ENCODE data around the gene IGFALS. TPM values are rescaled to one million over a fixed set of nuclear protein-coding genes. Genes with fewer than 3 reads are reported as not detected.

IGFALS gene
- total RNA-seq, 1 experiment from 2014 or later = not detected

- H3K4me3 Mint-ChIP-seq (ENCODE audit: low read depth, unreplicated experiment) = no peak overlapping the region
- no peak for TF ChIP-seq CTCF (IDR thresholded peaks at IDR 0.05; ENCODE audit: unreplicated experiment)
- no peaks in the 10 kb centered on the region for H3K9me3 Mint-ChIP-seq (ENCODE audit: low read depth, unreplicated experiment)
- H3K27me3 Mint-ChIP-seq (ENCODE audit: unreplicated experiment) = no peaks in the 10 kb centered on the region
- CTCF ChIA-PET = no interaction called here
- peaks cover 28% of the 10 kb centered on the region for H3K36me3 Mint-ChIP-seq (ENCODE audit: insufficient read depth, unreplicated experiment)
- DNase-seq = no peak
- intact Hi-C loops (cut with micrococcal nuclease; ENCODE audit: unreplicated experiment) = no loop called here
- no peaks in the 10 kb centered on the region for H3K4me1 Mint-ChIP-seq (ENCODE audit: low read depth, unreplicated experiment)
- BruUV-seq (replicated peaks) = no TSS peak
- no peak overlapping the region for H3K27ac Mint-ChIP-seq (ENCODE audit: unreplicated experiment)
Measured at GRCh38 chr16:1831186-1832075, 37.9 kb upstream of the IGFALS start.

GRCh38 chr16:1830213-1830612, 36.7 kb upstream of the IGFALS start:
- Mint-ChIP-seq H3K27me3 (ENCODE audit: unreplicated experiment) (no peaks in the 10 kb centered on the region), H3K9me3 (ENCODE audit: low read depth, unreplicated experiment) (no peaks in the 10 kb centered on the region), H3K4me3 (ENCODE audit: low read depth, unreplicated experiment) (no peak overlapping the region), H3K27ac (ENCODE audit: unreplicated experiment) (no peak overlapping the region), H3K36me3 (ENCODE audit: insufficient read depth, unreplicated experiment) (peaks cover 34% of the 10 kb centered on the region), H3K4me1 (ENCODE audit: low read depth, unreplicated experiment) (no peaks in the 10 kb centered on the region)
- intact Hi-C loops (cut with micrococcal nuclease; ENCODE audit: unreplicated experiment) = no loop called here
- no peak for TF ChIP-seq CTCF (IDR thresholded peaks at IDR 0.05; ENCODE audit: unreplicated experiment)
- no TSS peak for BruUV-seq (replicated peaks)
- CTCF ChIA-PET = no interaction called here
- no peak for DNase-seq

- no TSS peak for BruUV-seq (replicated peaks)
- TF ChIP-seq CTCF (IDR thresholded peaks at IDR 0.05; ENCODE audit: unreplicated experiment) = no peak
- H3K4me1 Mint-ChIP-seq (ENCODE audit: low read depth, unreplicated experiment) = no peaks in the 10 kb centered on the region
- DNase-seq = no peak
- no peaks in the 10 kb centered on the region for H3K9me3 Mint-ChIP-seq (ENCODE audit: low read depth, unreplicated experiment)
- peak overlapping the region; percentile 97 for H3K4me3 Mint-ChIP-seq (ENCODE audit: low read depth, unreplicated experiment)
- peaks cover 41% of the 10 kb centered on the region for H3K36me3 Mint-ChIP-seq (ENCODE audit: insufficient read depth, unreplicated experiment)
- CTCF ChIA-PET = no interaction called here
- H3K27ac Mint-ChIP-seq (ENCODE audit: unreplicated experiment) = no peak overlapping the region
- intact Hi-C loops (cut with micrococcal nuclease; ENCODE audit: unreplicated experiment) = no loop called here
- H3K27me3 Mint-ChIP-seq (ENCODE audit: unreplicated experiment) = no peaks in the 10 kb centered on the region
Measured at GRCh38 chr16:1828645-1829410, 35.3 kb upstream of the IGFALS start.

GRCh38 chr16:1826691-1827573, 33.4 kb upstream of the IGFALS start, which contains the start of the genes FAHD1 and HAGH:
Gene FAHD1, plus strand, starts transcription at chr16:1827206. Its CDS starts 33 bp downstream, at chr16:1827239.
Gene HAGH, minus strand, starts transcription at chr16:1826825. Its CDS starts 38 bp downstream, at chr16:1826787.
- Mint-ChIP-seq H3K4me3 (ENCODE audit: low read depth, unreplicated experiment) (peak within 1 kb of the TSS; percentile 97), H3K27me3 (ENCODE audit: unreplicated experiment) (no peaks in the 10 kb centered on the region), H3K27ac (ENCODE audit: unreplicated experiment) (peak within 1 kb of the TSS; percentile 91), H3K9me3 (ENCODE audit: low read depth, unreplicated experiment) (no peaks in the 10 kb centered on the region), H3K4me1 (ENCODE audit: low read depth, unreplicated experiment) (no peaks in the 10 kb centered on the region), H3K36me3 (ENCODE audit: insufficient read depth, unreplicated experiment) (peaks cover 41% of the 10 kb centered on the region)
- DNase-seq = peak; percentile 96
- intact Hi-C loops (cut with micrococcal nuclease; ENCODE audit: unreplicated experiment) = no loop called here
- no TSS peak for BruUV-seq (replicated peaks)
- CTCF ChIA-PET = interaction anchor here (0.6 to 1.0 kb wide), 5 partner anchors 31 to 138 kb away, joined by 3 read pairs; partner anchors contain the start of genes MAPK8IP3, NUBP2, RPS2 and SPSB3
- TF ChIP-seq CTCF (IDR thresholded peaks at IDR 0.05; ENCODE audit: unreplicated experiment) = no peak

All from Calu3 (cell line).